Renal cortical epithelial cell (primary cell): ENCODE data around the gene ADRB2. TPM values are rescaled to one million over a fixed set of nuclear protein-coding genes. Genes with fewer than 3 reads are reported as not detected.

Source experiments
- DNase-seq: peaks from one replicate; pipeline ENCODE4 v3.0.0-alpha.2; 2011; ENCODE audit warnings: low read depth
- total RNA-seq: library from RNA; depleted of rRNA; stranded (reverse); fragments of >200 nt; gene quantifications from 2 replicates; pipeline ENCODE4 v1.2.3, GENCODE V29; 2014

ADRB2 gene
- total RNA-seq, 1 donor from 2014 or later: 2.7 TPM

GRCh38 chr5:148805326-148806290 lies 20.8 kb upstream of the ADRB2 start:
- DNase-seq: peak; percentile 83

- DNase-seq: no peak
Measured at GRCh38 chr5:148806520-148806931, 19.9 kb upstream of the ADRB2 start.

- DNase-seq: no peak
Measured at GRCh38 chr5:148807851-148808250, 18.6 kb upstream of the ADRB2 start.

- DNase-seq: no peak
Measured at GRCh38 chr5:148808864-148809642, 17.4 kb upstream of the ADRB2 start.

GRCh38 chr5:148809781-148810524 lies 16.5 kb upstream of the ADRB2 start:
- no peak for DNase-seq

GRCh38 chr5:148810823-148811222 lies 15.6 kb upstream of the ADRB2 start:
- DNase-seq: no peak

GRCh38 chr5:148811756-148812155 lies 14.7 kb upstream of the ADRB2 start:
- DNase-seq: no peak

GRCh38 chr5:148815086-148815485 lies 11.3 kb upstream of the ADRB2 start:
- DNase-seq: no peak

- DNase-seq: no peak
Measured at GRCh38 chr5:148815578-148815977, 10.8 kb upstream of the ADRB2 start.

- no peak for DNase-seq
Measured at GRCh38 chr5:148816357-148816756, 10.1 kb upstream of the ADRB2 start.

GRCh38 chr5:148816782-148817181 lies 9.6 kb upstream of the ADRB2 start:
- DNase-seq: no peak

- no peak for DNase-seq
Measured at GRCh38 chr5:148817606-148818005, 8.8 kb upstream of the ADRB2 start.

- DNase-seq: peak; percentile 53
Measured at GRCh38 chr5:148820461-148821395, 5.7 kb upstream of the ADRB2 start.

GRCh38 chr5:148823871-148824270 lies 2.5 kb upstream of the ADRB2 start:
- DNase-seq: no peak

GRCh38 chr5:148825716-148826052 lies 727 bp upstream of the ADRB2 start:
- no peak for DNase-seq

- DNase-seq: no peak
Measured at GRCh38 chr5:148826739-148827070, 294 bp downstream of the ADRB2 start.

GRCh38 chr5:148827723-148828122 lies 1.3 kb downstream of the ADRB2 start:
- peak; percentile 38 for DNase-seq

- DNase-seq: peak; percentile 49
Measured at GRCh38 chr5:148828511-148829247, 2.3 kb downstream of the ADRB2 start.

- DNase-seq: no peak
Measured at GRCh38 chr5:148829248-148829594, 2.8 kb downstream of the ADRB2 start.

- DNase-seq: no peak
Measured at GRCh38 chr5:148829734-148830133, 3.3 kb downstream of the ADRB2 start.

GRCh38 chr5:148830211-148830610 lies 3.8 kb downstream of the ADRB2 start:
- DNase-seq: no peak
